Activated naive CD8-positive, alpha-beta T cell (primary cell): ENCODE data around the gene CCDC102A.
A peak's percentile ranks its signal among the peaks of the same experiment; 100 is the strongest.

Experiments used
- H3K27ac Mint-ChIP-seq: one replicate; pipeline ENCODE4 v1.8.0; 2021; ENCODE audit warnings: mixed read lengths
- H3K27me3 Mint-ChIP-seq: one replicate; pipeline ENCODE4 v1.8.0; 2021; ENCODE audit warnings: mixed read lengths
- H3K36me3 Mint-ChIP-seq: one replicate; pipeline ENCODE4 v1.8.0; 2021; ENCODE audit warnings: mixed read lengths
- H3K4me1 Mint-ChIP-seq: one replicate; pipeline ENCODE4 v1.8.0; 2021; ENCODE audit warnings: low read depth, mixed read lengths
- H3K4me3 Mint-ChIP-seq: one replicate; pipeline ENCODE4 v1.8.0; 2021; ENCODE audit warnings: mild to moderate bottlenecking, mixed read lengths
- H3K9me3 Mint-ChIP-seq: one replicate; pipeline ENCODE4 v1.8.0; 2021; ENCODE audit warnings: low read depth, mixed read lengths

CCDC102A gene

GRCh38 chr16:57536306-57537193 lies at the start of gene CCDC102A:
CCDC102A (minus strand) TSS chr16:57536571; CDS start chr16:57529177, 7,394 bp downstream.
- Mint-ChIP-seq H3K27ac (peak within 1 kb of the TSS; percentile 90), H3K36me3 (no peaks in the 10 kb centered on the region), H3K4me1 (peaks cover 56% of the 10 kb centered on the region), H3K27me3 (no peaks in the 10 kb centered on the region), H3K4me3 (peak within 1 kb of the TSS; percentile 83), H3K9me3 (no peaks in the 10 kb centered on the region)

- Mint-ChIP-seq H3K36me3 (no peaks in the 10 kb centered on the region), H3K27me3 (no peaks in the 10 kb centered on the region), H3K4me3 (no peak overlapping the region), H3K4me1 (peaks cover 16% of the 10 kb centered on the region), H3K27ac (peak overlapping the region; percentile 86), H3K9me3 (no peaks in the 10 kb centered on the region)
Measured at GRCh38 chr16:57585051-57585687, 48.8 kb upstream of the CCDC102A start.

GRCh38 chr16:57579361-57579665 lies 42.9 kb upstream of the CCDC102A start:
- Mint-ChIP-seq H3K27ac (peak overlapping the region; percentile 75), H3K27me3 (no peaks in the 10 kb centered on the region), H3K36me3 (no peaks in the 10 kb centered on the region), H3K4me1 (peaks cover 36% of the 10 kb centered on the region), H3K4me3 (no peak overlapping the region), H3K9me3 (no peaks in the 10 kb centered on the region)

GRCh38 chr16:57578521-57579360 lies 42.4 kb upstream of the CCDC102A start:
- H3K9me3 Mint-ChIP-seq, result no peaks in the 10 kb centered on the region
- peaks cover 33% of the 10 kb centered on the region for H3K4me1 Mint-ChIP-seq
- no peaks in the 10 kb centered on the region for H3K36me3 Mint-ChIP-seq
- H3K4me3 Mint-ChIP-seq, result no peak overlapping the region
- H3K27me3 Mint-ChIP-seq, result no peaks in the 10 kb centered on the region
- peak overlapping the region; percentile 75 for H3K27ac Mint-ChIP-seq

GRCh38 chr16:57577691-57578224 lies 41.4 kb upstream of the CCDC102A start:
- H3K4me3 Mint-ChIP-seq, result peak overlapping the region; percentile 3
- no peaks in the 10 kb centered on the region for H3K36me3 Mint-ChIP-seq
- H3K27me3 Mint-ChIP-seq, result no peaks in the 10 kb centered on the region
- peak overlapping the region; percentile 59 for H3K27ac Mint-ChIP-seq
- H3K4me1 Mint-ChIP-seq, result peaks cover 33% of the 10 kb centered on the region
- H3K9me3 Mint-ChIP-seq, result no peaks in the 10 kb centered on the region

GRCh38 chr16:57577214-57577613 lies 40.8 kb upstream of the CCDC102A start:
- Mint-ChIP-seq H3K9me3 (no peaks in the 10 kb centered on the region), H3K4me1 (peaks cover 33% of the 10 kb centered on the region), H3K27me3 (no peaks in the 10 kb centered on the region), H3K36me3 (no peaks in the 10 kb centered on the region), H3K4me3 (no peak overlapping the region), H3K27ac (peak overlapping the region; percentile 59)

GRCh38 chr16:57576429-57576870 lies 40.1 kb upstream of the CCDC102A start:
- H3K36me3 Mint-ChIP-seq, result no peaks in the 10 kb centered on the region
- no peaks in the 10 kb centered on the region for H3K9me3 Mint-ChIP-seq
- no peaks in the 10 kb centered on the region for H3K27me3 Mint-ChIP-seq
- no peak overlapping the region for H3K4me3 Mint-ChIP-seq
- H3K4me1 Mint-ChIP-seq, result peaks cover 33% of the 10 kb centered on the region
- peak overlapping the region; percentile 59 for H3K27ac Mint-ChIP-seq

GRCh38 chr16:57575468-57576277 lies 39.3 kb upstream of the CCDC102A start:
- Mint-ChIP-seq H3K9me3 (no peaks in the 10 kb centered on the region), H3K36me3 (no peaks in the 10 kb centered on the region), H3K27ac (no peak overlapping the region), H3K4me3 (no peak overlapping the region), H3K27me3 (no peaks in the 10 kb centered on the region), H3K4me1 (peaks cover 33% of the 10 kb centered on the region)

- Mint-ChIP-seq H3K9me3 (no peaks in the 10 kb centered on the region), H3K27me3 (no peaks in the 10 kb centered on the region), H3K4me1 (peaks cover 33% of the 10 kb centered on the region), H3K4me3 (no peak overlapping the region), H3K36me3 (no peaks in the 10 kb centered on the region), H3K27ac (no peak overlapping the region)
Measured at GRCh38 chr16:57574646-57575467, 38.5 kb upstream of the CCDC102A start.

- no peaks in the 10 kb centered on the region for H3K27me3 Mint-ChIP-seq
- H3K27ac Mint-ChIP-seq, result no peak overlapping the region
- peaks cover 28% of the 10 kb centered on the region for H3K4me1 Mint-ChIP-seq
- no peaks in the 10 kb centered on the region for H3K9me3 Mint-ChIP-seq
- H3K36me3 Mint-ChIP-seq, result peaks cover 4% of the 10 kb centered on the region
- H3K4me3 Mint-ChIP-seq, result no peak overlapping the region
Measured at GRCh38 chr16:57574086-57574485, 37.7 kb upstream of the CCDC102A start.

GRCh38 chr16:57572978-57573728 lies 36.8 kb upstream of the CCDC102A start:
- peaks cover 4% of the 10 kb centered on the region for H3K36me3 Mint-ChIP-seq
- peaks cover 19% of the 10 kb centered on the region for H3K4me1 Mint-ChIP-seq
- no peaks in the 10 kb centered on the region for H3K27me3 Mint-ChIP-seq
- H3K27ac Mint-ChIP-seq, result no peak overlapping the region
- no peak overlapping the region for H3K4me3 Mint-ChIP-seq
- H3K9me3 Mint-ChIP-seq, result no peaks in the 10 kb centered on the region

- Mint-ChIP-seq H3K27me3 (no peaks in the 10 kb centered on the region), H3K4me1 (no peaks in the 10 kb centered on the region), H3K27ac (no peak overlapping the region), H3K9me3 (no peaks in the 10 kb centered on the region), H3K36me3 (peaks cover 6% of the 10 kb centered on the region), H3K4me3 (no peak overlapping the region)
Measured at GRCh38 chr16:57571098-57571497, 34.7 kb upstream of the CCDC102A start.
